ENCODE measurements around the gene WNT7B. TPM values are rescaled to one million over a fixed set of nuclear protein-coding genes. Genes with fewer than 3 reads are reported as not detected.

WNT7B gene
- total RNA-seq, 2 experiments from 2014 or later = not detected

DNA sequence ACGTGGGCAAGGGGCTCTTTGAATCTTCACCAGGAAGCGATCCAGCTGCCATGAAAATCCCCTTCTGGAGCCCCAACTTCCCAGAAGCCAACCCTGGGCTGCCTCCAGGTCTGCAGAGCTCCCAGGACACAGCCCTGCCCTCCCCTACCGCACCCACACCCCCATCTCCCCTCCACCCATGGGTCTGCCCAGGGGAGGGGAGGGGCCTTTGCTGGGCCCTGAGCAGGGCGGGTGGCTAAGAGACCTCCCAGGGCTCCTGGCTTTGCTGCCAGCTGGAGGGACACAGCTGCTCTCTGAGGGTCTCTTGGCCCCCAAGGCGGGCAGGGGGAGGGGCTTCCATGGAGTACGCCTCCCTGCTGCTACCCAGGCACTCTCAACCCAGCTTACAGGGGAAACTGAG lies 64.1 kb downstream of the WNT7B start:
- ChIA-PET CTCF (no interaction called here), POLR2A (no interaction called here)
- ATAC-seq = no peak
- Mint-ChIP-seq H3K36me3 (ENCODE audit: low read depth) (no peaks in the 10 kb centered on the region), H3K4me3 (no peak overlapping the region), H3K27me3 (ENCODE audit: low read depth) (no peaks in the 10 kb centered on the region), H3K27ac (no peak overlapping the region), H3K4me1 (ENCODE audit: low read depth) (no peaks in the 10 kb centered on the region), H3K9me3 (ENCODE audit: insufficient read depth) (no peaks in the 10 kb centered on the region)
- no peak for DNase-seq

DNA sequence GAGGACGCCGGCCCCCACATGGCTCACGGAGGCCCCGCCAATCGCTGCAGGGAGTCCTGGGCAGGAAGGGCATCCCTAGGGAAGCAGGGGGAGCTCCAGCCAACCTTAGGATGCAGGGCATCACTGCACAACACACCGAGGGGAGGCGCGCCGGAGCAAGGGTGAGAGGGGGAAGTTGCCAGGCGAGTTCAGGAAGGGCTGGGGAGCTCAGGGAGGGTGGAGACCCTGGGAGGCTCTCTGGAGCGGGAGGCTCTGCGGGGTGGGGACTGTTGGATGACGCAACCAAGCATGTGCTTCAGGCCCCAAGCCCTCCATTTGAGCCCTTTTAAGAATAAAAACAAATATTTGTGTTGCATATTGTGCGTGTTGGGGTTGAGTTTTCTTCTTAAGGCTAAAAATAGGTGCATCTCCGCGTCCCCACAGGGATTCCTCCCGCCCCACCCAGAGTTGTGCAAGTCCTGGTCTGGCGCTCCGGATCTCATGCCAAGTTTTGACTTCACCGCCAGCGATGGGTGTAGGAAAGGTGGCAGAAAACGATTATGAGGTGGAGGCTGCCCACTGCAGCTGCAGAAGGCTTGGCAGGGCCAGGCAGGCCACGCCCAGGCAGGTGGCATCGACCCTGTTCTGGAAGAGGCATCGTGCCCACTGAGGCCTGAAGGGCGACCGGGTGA lies 65.2 kb downstream of the WNT7B start:
- H3K36me3 Mint-ChIP-seq (ENCODE audit: low read depth) = no peaks in the 10 kb centered on the region
- no peak for ATAC-seq
- ChIA-PET CTCF (no interaction called here), POLR2A (no interaction called here)
- H3K27ac Mint-ChIP-seq = no peak overlapping the region
- H3K27me3 Mint-ChIP-seq (ENCODE audit: low read depth) = peaks cover 2% of the 10 kb centered on the region
- H3K9me3 Mint-ChIP-seq (ENCODE audit: insufficient read depth) = no peaks in the 10 kb centered on the region
- DNase-seq = no peak
- no peaks in the 10 kb centered on the region for H3K4me1 Mint-ChIP-seq (ENCODE audit: low read depth)
- no peak overlapping the region for H3K4me3 Mint-ChIP-seq

GRCh38 chr22:45910928-45911467 lies 66.0 kb downstream of the WNT7B start:
- Mint-ChIP-seq H3K27me3 (ENCODE audit: low read depth) (peaks cover 2% of the 10 kb centered on the region), H3K4me1 (ENCODE audit: low read depth) (no peaks in the 10 kb centered on the region), H3K27ac (no peak overlapping the region), H3K36me3 (ENCODE audit: low read depth) (no peaks in the 10 kb centered on the region), H3K4me3 (no peak overlapping the region), H3K9me3 (ENCODE audit: insufficient read depth) (no peaks in the 10 kb centered on the region)
- ATAC-seq (no peak), DNase-seq (no peak)
- ChIA-PET CTCF (no interaction called here), POLR2A (no interaction called here)

GRCh38 chr22:45908961-45909360 lies 68.0 kb downstream of the WNT7B start:
- H3K4me1 Mint-ChIP-seq (ENCODE audit: low read depth) = no peaks in the 10 kb centered on the region
- CTCF ChIA-PET = no interaction called here
- no peaks in the 10 kb centered on the region for H3K36me3 Mint-ChIP-seq (ENCODE audit: low read depth)
- H3K4me3 Mint-ChIP-seq = no peak overlapping the region
- peaks cover 10% of the 10 kb centered on the region for H3K27me3 Mint-ChIP-seq (ENCODE audit: low read depth)
- DNase-seq (no peak), ATAC-seq (no peak)
- POLR2A ChIA-PET = no interaction called here
- H3K27ac Mint-ChIP-seq = no peak overlapping the region
- no peaks in the 10 kb centered on the region for H3K9me3 Mint-ChIP-seq (ENCODE audit: insufficient read depth)

- Mint-ChIP-seq H3K9me3 (ENCODE audit: insufficient read depth) (no peaks in the 10 kb centered on the region), H3K27me3 (ENCODE audit: low read depth) (peaks cover 10% of the 10 kb centered on the region), H3K36me3 (ENCODE audit: low read depth) (no peaks in the 10 kb centered on the region), H3K27ac (no peak overlapping the region), H3K4me3 (no peak overlapping the region), H3K4me1 (ENCODE audit: low read depth) (no peaks in the 10 kb centered on the region)
- ATAC-seq (no peak), DNase-seq (no peak)
- ChIA-PET POLR2A (no interaction called here), CTCF (no interaction called here)
Measured at GRCh38 chr22:45907996-45908395, 69.0 kb downstream of the WNT7B start.

- ATAC-seq (no peak), DNase-seq (no peak)
- Mint-ChIP-seq H3K4me3 (no peak overlapping the region), H3K9me3 (ENCODE audit: insufficient read depth) (no peaks in the 10 kb centered on the region), H3K27me3 (ENCODE audit: low read depth) (peaks cover 10% of the 10 kb centered on the region), H3K36me3 (ENCODE audit: low read depth) (no peaks in the 10 kb centered on the region), H3K4me1 (ENCODE audit: low read depth) (no peaks in the 10 kb centered on the region), H3K27ac (no peak overlapping the region)
- ChIA-PET POLR2A (no interaction called here), CTCF (no interaction called here)
Measured at GRCh38 chr22:45907378-45907777, 69.6 kb downstream of the WNT7B start.

- POLR2A ChIA-PET = no interaction called here
- DNase-seq = no peak
Measured at GRCh38 chr22:45906946-45907345, 70.0 kb downstream of the WNT7B start.

DNA sequence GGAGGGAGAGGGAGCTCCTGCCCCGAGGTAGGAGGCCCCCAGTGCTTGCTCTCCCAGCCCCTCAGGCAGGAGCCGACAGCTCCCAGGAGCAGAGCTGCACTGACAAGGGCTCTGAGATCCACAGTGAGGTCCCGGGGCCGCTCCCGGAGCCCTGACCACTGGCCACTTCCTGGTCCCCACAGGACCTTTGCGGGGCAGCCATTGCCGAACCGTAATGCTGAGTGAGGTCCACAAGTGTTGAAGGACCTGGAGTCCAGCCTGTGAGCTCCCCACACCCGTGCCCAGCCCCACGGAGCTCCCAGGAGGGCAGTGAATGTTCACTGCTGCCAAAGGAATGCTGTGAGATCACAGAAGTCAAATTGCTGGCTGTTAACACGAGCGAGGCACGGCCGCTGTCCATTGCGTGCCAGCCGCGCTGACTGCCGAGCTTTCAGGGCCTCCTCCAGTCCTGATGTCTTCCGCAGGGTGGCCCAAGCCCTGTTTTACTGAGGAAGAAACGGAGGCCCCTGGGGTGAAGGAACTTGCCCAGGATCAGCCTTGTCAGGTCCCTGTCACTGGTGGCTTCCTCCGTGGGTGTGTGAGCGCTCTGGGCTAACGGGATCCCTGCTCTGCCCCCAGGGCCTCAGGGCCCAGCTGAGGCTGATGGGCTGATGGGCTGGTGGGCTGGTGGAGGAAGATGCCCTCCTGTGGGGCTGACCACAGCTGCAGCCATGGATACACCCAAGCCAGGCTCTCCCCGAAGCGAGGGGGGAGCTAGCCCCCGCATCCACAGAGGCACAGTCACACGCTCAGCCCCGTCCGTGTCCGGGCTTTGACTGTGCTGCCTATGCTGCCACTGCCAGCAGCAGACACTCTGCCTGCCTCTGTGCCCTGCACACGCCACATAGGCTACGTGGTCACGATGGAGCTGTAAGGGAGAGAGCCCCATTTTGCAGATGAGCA lies 70.8 kb downstream of the WNT7B start:
- Mint-ChIP-seq H3K36me3 (ENCODE audit: low read depth) (no peaks in the 10 kb centered on the region), H3K27me3 (ENCODE audit: low read depth) (peaks cover 10% of the 10 kb centered on the region), H3K9me3 (ENCODE audit: insufficient read depth) (no peaks in the 10 kb centered on the region), H3K27ac (no peak overlapping the region), H3K4me3 (no peak overlapping the region), H3K4me1 (ENCODE audit: low read depth) (no peaks in the 10 kb centered on the region)
- POLR2A ChIA-PET = no interaction called here
- CTCF ChIA-PET = no interaction called here
- ATAC-seq (no peak), DNase-seq (no peak)

More at GRCh38 chr22:45906946-45907345, 70.0 kb downstream of the WNT7B start:
- H3K4me1 Mint-ChIP-seq (ENCODE audit: low read depth) = no peaks in the 10 kb centered on the region
- no peaks in the 10 kb centered on the region for H3K9me3 Mint-ChIP-seq (ENCODE audit: insufficient read depth)
- no peak overlapping the region for H3K4me3 Mint-ChIP-seq
- peaks cover 10% of the 10 kb centered on the region for H3K27me3 Mint-ChIP-seq (ENCODE audit: low read depth)
- CTCF ChIA-PET = no interaction called here
- no peak overlapping the region for H3K27ac Mint-ChIP-seq
- no peaks in the 10 kb centered on the region for H3K36me3 Mint-ChIP-seq (ENCODE audit: low read depth)
- ATAC-seq = no peak

DNA sequence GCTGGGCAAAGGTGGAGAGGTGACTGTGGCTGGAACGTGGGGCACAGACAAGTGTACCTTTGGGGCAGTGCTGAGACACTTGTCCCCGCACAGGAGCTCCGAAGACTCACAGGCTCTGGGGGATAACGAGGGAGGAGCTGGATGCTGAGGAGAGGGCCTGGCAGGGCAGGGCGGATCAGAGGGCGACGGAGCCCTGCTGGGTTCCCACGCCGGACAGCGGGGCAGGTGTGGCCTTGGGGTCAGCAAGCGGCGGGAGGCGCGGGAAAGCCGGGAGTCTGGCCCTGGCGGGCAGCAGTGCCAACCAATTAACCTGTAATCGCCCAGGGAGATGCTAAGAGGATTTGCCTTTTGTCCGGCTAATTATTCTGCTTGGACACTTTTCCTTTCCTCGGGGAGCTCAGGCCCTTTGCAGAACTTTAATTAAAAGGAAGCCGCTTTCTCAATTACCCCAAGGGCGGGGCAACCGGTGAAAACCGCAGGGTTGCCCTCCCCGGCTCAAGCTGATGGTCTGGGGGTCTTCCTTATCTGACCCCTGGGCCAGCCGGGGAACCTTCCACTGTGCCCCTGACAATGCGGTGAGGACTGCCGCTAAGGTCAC lies 71.5 kb downstream of the WNT7B start:
- POLR2A ChIA-PET = no interaction called here
- no peak overlapping the region for H3K27ac Mint-ChIP-seq
- peaks cover 12% of the 10 kb centered on the region for H3K27me3 Mint-ChIP-seq (ENCODE audit: low read depth)
- H3K4me1 Mint-ChIP-seq (ENCODE audit: low read depth) = no peaks in the 10 kb centered on the region
- CTCF ChIA-PET = no interaction called here
- DNase-seq (no peak), ATAC-seq (no peak)
- no peak overlapping the region for H3K4me3 Mint-ChIP-seq
- H3K9me3 Mint-ChIP-seq (ENCODE audit: insufficient read depth) = no peaks in the 10 kb centered on the region
- no peaks in the 10 kb centered on the region for H3K36me3 Mint-ChIP-seq (ENCODE audit: low read depth)

- no peak for DNase-seq
- ATAC-seq = no peak
- Mint-ChIP-seq H3K9me3 (ENCODE audit: insufficient read depth) (no peaks in the 10 kb centered on the region), H3K36me3 (ENCODE audit: low read depth) (no peaks in the 10 kb centered on the region), H3K27me3 (ENCODE audit: low read depth) (peaks cover 12% of the 10 kb centered on the region), H3K4me1 (ENCODE audit: low read depth) (no peaks in the 10 kb centered on the region), H3K27ac (no peak overlapping the region), H3K4me3 (no peak overlapping the region)
- ChIA-PET CTCF (no interaction called here), POLR2A (no interaction called here)
Measured at GRCh38 chr22:45904236-45904635, 72.7 kb downstream of the WNT7B start.

DNA sequence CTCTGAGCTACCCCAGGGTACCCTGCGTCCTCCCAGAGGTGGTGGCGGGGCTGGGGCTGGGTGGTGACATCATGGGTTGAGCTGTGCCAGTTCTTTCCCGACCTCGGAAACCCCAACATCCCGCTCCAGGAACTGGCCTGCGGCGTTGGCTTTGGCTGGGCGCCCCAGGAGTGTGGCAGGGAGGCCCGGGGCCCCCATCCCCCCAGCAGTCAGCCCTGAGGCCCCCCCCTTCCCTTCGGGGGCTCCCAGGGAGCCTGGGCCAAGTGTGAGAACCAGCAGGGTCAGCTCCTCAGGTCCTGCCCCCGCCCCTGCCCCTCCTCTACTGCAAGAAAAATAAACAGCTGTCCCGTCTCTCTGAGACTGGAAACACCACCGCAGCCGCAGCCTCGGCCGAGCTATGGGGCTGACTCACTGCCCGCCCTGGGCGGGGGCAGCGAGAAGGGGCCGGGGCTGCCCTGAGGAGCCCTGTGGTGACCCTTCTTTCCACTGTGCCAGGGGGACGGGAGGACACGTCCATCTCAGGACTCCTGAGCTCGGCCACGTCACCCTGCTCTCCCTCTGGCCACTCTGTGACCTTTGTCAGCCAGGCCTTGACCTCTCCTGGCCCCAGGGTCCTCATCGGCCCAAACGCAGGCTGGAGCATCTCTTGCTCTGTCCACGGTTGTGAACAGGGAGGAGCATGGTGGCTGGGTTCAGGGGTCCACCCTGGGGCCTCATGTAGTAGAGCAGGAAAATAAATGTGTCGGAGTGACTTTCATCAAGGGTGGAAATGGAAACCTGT lies 73.4 kb downstream of the WNT7B start:
- Mint-ChIP-seq H3K9me3 (ENCODE audit: insufficient read depth) (no peaks in the 10 kb centered on the region), H3K4me3 (no peak overlapping the region), H3K27ac (no peak overlapping the region), H3K36me3 (ENCODE audit: low read depth) (no peaks in the 10 kb centered on the region), H3K4me1 (ENCODE audit: low read depth) (no peaks in the 10 kb centered on the region), H3K27me3 (ENCODE audit: low read depth) (peaks cover 12% of the 10 kb centered on the region)
- DNase-seq = no peak
- no peak for ATAC-seq
- POLR2A ChIA-PET = interaction anchor here (0.5 kb wide), 1 partner anchor 66 kb away, joined by 3 read pairs; no protein-coding TSS in a partner anchor
- CTCF ChIA-PET = no interaction called here

Data from activated CD8-positive, alpha-beta T cell treated with anti-CD3 and anti-CD28 coated beads, Interleukin-2, amount 10 ng/mL, durations not matched to agents 7 days and 5 days (primary cell).